H1 (cell line): ENCODE measurements around the gene UHRF2. TPM values are rescaled to one million over a fixed set of nuclear protein-coding genes. Genes with fewer than 3 reads are reported as not detected.

ENCODE experiments used
- CTCF ChIA-PET: fragments of 300-600 bp; sonication (Branson Sonifier 250); formaldehyde crosslinking; loops from one replicate; lab custom pipeline; 2021; ENCODE audit not compliant: partially characterized antibody; lab: Charles Lee
- POLR2A ChIA-PET: fragments of 300-600 bp; sonication (Branson Sonifier 250); formaldehyde crosslinking; loops from one replicate; lab custom pipeline; 2021; ENCODE audit warnings: inconsistent platforms; ENCODE audit not compliant: partially characterized antibody; lab: Charles Lee
- DNase-seq, 2 experiments: peaks; one replicate each; pipeline versions ENCODE4 v3.0.0 to v3.0.0-alpha.2; 2010 to 2022; ENCODE audit warnings: low spot score in 2 of 2, low read depth in 1 of 2, mixed read lengths in 1 of 2
- FAIRE-seq: peaks from 2 replicates; lab custom pipeline; 2011; peaks lifted over from hg19 to GRCh38; lab: Jason Lieb, UNC
- H2AFZ ChIP-seq: 2 replicates; pipeline ENCODE4 v1.8.1; 2012; ENCODE audit warnings: low read length, inconsistent platforms
- H2AK5ac ChIP-seq: 2 replicates; pipeline ENCODE4 v1.6.1; 2013; ENCODE audit warnings: low read depth, low read length
- H2BK120ac ChIP-seq: replicated peaks from 2 replicates; pipeline ENCODE3; 2013; ENCODE audit warnings: low read depth, low read length, inconsistent platforms
- H2BK12ac ChIP-seq: 2 replicates; pipeline ENCODE4 v1.6.1; 2013; ENCODE audit warnings: low read depth, low read length
- H2BK15ac ChIP-seq: 2 replicates; pipeline ENCODE4 v1.6.1; 2013; ENCODE audit warnings: low read length
- H2BK20ac ChIP-seq: 2 replicates; pipeline ENCODE4 v1.6.1; 2013; ENCODE audit warnings: low read length
- H2BK5ac ChIP-seq: 2 replicates; pipeline ENCODE4 v1.6.1; 2013; ENCODE audit warnings: low read depth, low read length
- H3K14ac ChIP-seq: 2 replicates; pipeline ENCODE4 v1.6.1; 2013; ENCODE audit warnings: inconsistent platforms; ENCODE audit not compliant: insufficient read length
- H3K18ac ChIP-seq: 2 replicates; pipeline ENCODE4 v1.6.1; 2013; ENCODE audit warnings: low read length; ENCODE audit errors: extremely low read depth
- H3K23ac ChIP-seq: 2 replicates; pipeline ENCODE4 v1.6.1; 2013; ENCODE audit warnings: inconsistent platforms; ENCODE audit not compliant: insufficient read length
- H3K23me2 ChIP-seq: 2 replicates; pipeline ENCODE4 v1.6.1; 2013; ENCODE audit warnings: low read depth, low read length
- H3K27ac ChIP-seq: 2 replicates; pipeline ENCODE4 v1.6.1; 2011; ENCODE audit warnings: low read depth, low read length, inconsistent platforms
- H3K27me3 ChIP-seq, 4 experiments: replicated peaks in 1 of 4; 1 replicate in 1 of 4; 2 replicates in 3 of 4; pipeline versions ENCODE4 v1.6.1 to v1.8.1; 2011 to 2013; ENCODE audit warnings: low read length in 3 of 4, mild to moderate bottlenecking in 3 of 4, inconsistent platforms in 2 of 4, mixed read lengths in 2 of 4, moderate library complexity in 1 of 4; ENCODE audit not compliant: control insufficient read depth in 3 of 4, insufficient read depth in 3 of 4; ENCODE audit errors: extremely low read depth in 1 of 4
- H3K36me3 ChIP-seq, 4 experiments: 2 replicates each; pipeline versions ENCODE4 v1.6.1 to v1.8.1; 2011 to 2013; ENCODE audit warnings: mild to moderate bottlenecking in 4 of 4, low read length in 3 of 4, moderate library complexity in 2 of 4, control low read depth in 1 of 4, inconsistent platforms in 1 of 4; ENCODE audit not compliant: insufficient read depth in 4 of 4, control insufficient read depth in 2 of 4
- H3K4ac ChIP-seq: replicated peaks from 2 replicates; pipeline ENCODE3; 2013; ENCODE audit warnings: low read length, low read depth, mixed read lengths, inconsistent platforms; ENCODE audit not compliant: insufficient read length
- H3K4me1 ChIP-seq, 4 experiments: replicated peaks in 1 of 4; 1 replicate in 1 of 4; 2 replicates in 3 of 4; pipeline versions ENCODE4 v1.6.1 to v1.8.1; 2011 to 2013; ENCODE audit warnings: low read length in 3 of 4, inconsistent platforms in 2 of 4, mixed read lengths in 1 of 4; ENCODE audit not compliant: insufficient read depth in 4 of 4, control insufficient read depth in 3 of 4
- H3K4me2 ChIP-seq, 2 experiments: 2 replicates each; pipeline versions ENCODE4 v1.6.1 to v1.8.1; 2011 to 2013; ENCODE audit warnings: low read depth in 2 of 2, low read length in 2 of 2, control low read depth in 1 of 2, inconsistent platforms in 1 of 2, mild to moderate bottlenecking in 1 of 2; ENCODE audit not compliant: insufficient read depth in 1 of 2
- H3K4me3 ChIP-seq, 4 experiments: fragments of 200-600, 300-600 bp in 1 of 4; sonication (generic), shearing (Covaris generic), sonication (Bioruptor Twin) in 1 of 4; 2 replicates each; pipeline versions ENCODE4 v1.5.1 to v1.8.1; 2011 to 2016; ENCODE audit warnings: low read length in 4 of 4, low read depth in 3 of 4, control low read depth in 2 of 4, inconsistent platforms in 2 of 4, mild to moderate bottlenecking in 2 of 4, mixed read lengths in 1 of 4, moderate library complexity in 1 of 4; ENCODE audit not compliant: insufficient read depth in 2 of 4; ENCODE audit errors: extremely low read depth in 1 of 4
- H3K56ac ChIP-seq: replicated peaks from 2 replicates; pipeline ENCODE3; 2013; ENCODE audit warnings: low read depth, mild to moderate bottlenecking, mixed read lengths, low read length, inconsistent platforms; ENCODE audit not compliant: insufficient read length
- H3K79me1 ChIP-seq: 2 replicates; pipeline ENCODE4 v1.6.1; 2013; ENCODE audit warnings: low read depth, low read length, control low read depth
- H3K79me2 ChIP-seq, 2 experiments: 2 replicates each; pipeline versions ENCODE4 v1.6.1 to v1.8.1; 2012 to 2013; ENCODE audit warnings: low read length in 2 of 2, mild to moderate bottlenecking in 2 of 2, inconsistent platforms in 1 of 2; ENCODE audit not compliant: insufficient read depth in 2 of 2, control insufficient read depth in 1 of 2
- H3K9ac ChIP-seq, 4 experiments: replicated peaks in 1 of 4; 1 replicate in 1 of 4; 2 replicates in 3 of 4; pipeline versions ENCODE4 v1.6.1 to v1.8.1; 2011 to 2013; ENCODE audit warnings: low read depth in 3 of 4, low read length in 3 of 4, control low read depth in 2 of 4, mild to moderate bottlenecking in 2 of 4, moderate library complexity in 2 of 4, inconsistent platforms in 1 of 4; ENCODE audit errors: extremely low read depth in 1 of 4
- H3K9me3 ChIP-seq, 2 experiments: 2 replicates each; pipeline versions ENCODE4 v1.6.1 to v1.8.1; 2012 to 2013; ENCODE audit warnings: mild to moderate bottlenecking in 2 of 2, moderate library complexity in 2 of 2, control low read depth in 1 of 2, inconsistent platforms in 1 of 2, low read depth in 1 of 2, low read length in 1 of 2, mixed read lengths in 1 of 2; ENCODE audit not compliant: insufficient read depth in 2 of 2
- H4K20me1 ChIP-seq, 2 experiments: replicated peaks in 1 of 2; 2 replicates each; pipeline versions ENCODE3 to v1.8.1; 2011 to 2013; ENCODE audit warnings: inconsistent platforms in 2 of 2, low read length in 2 of 2, mild to moderate bottlenecking in 1 of 2; ENCODE audit not compliant: insufficient read depth in 2 of 2, control insufficient read depth in 1 of 2
- H4K5ac ChIP-seq: 2 replicates; pipeline ENCODE4 v1.6.1; 2013; ENCODE audit warnings: low read length, low read depth, mixed read lengths, inconsistent platforms; ENCODE audit not compliant: insufficient read length
- H4K8ac ChIP-seq: 2 replicates; pipeline ENCODE4 v1.8.0; 2013; ENCODE audit warnings: mild to moderate bottlenecking, moderate library complexity, low read length, inconsistent platforms; ENCODE audit not compliant: insufficient read depth; ENCODE audit errors: extremely low read depth
- H4K91ac ChIP-seq: replicated peaks from 2 replicates; pipeline ENCODE3; 2013; ENCODE audit warnings: low read length, mixed read lengths, inconsistent platforms; ENCODE audit not compliant: insufficient read length
- CTBP2 ChIP-seq: IDR thresholded peaks from 2 replicates; pipeline ENCODE4 v1.7.0; 2011; ENCODE audit warnings: borderline replicate concordance, mild to moderate bottlenecking, moderate library complexity, mixed read lengths, low read length; ENCODE audit not compliant: insufficient read depth, insufficient read length
- HDAC2 ChIP-seq, 2 experiments: fragments of 300-600 bp in 1 of 2; sonication (generic) in 1 of 2; IDR thresholded peaks; 2 replicates each; pipeline ENCODE4 v1.6.1; 2011 to 2012; ENCODE audit warnings: low read depth in 2 of 2, low read length in 2 of 2, mild to moderate bottlenecking in 2 of 2, moderate library complexity in 2 of 2, borderline replicate concordance in 1 of 2, inconsistent platforms in 1 of 2
- polyA plus RNA-seq, 7 experiments: library from polyadenylated mRNA; depleted of rRNA in 3 of 7; stranded (reverse) in 5 of 7; unstranded in 2 of 7; fragments of >200 nt in 5 of 7; fragments of 200-250 nt in 2 of 7; gene quantifications; 1 replicate in 5 of 7; 2 replicates in 1 of 7; 4 replicates in 1 of 7; pipeline versions ENCODE4 v1.2.1 to v1.2.3, GENCODE V29; 2011 to 2013; ENCODE audit warnings: missing spikeins in 2 of 7, mixed read lengths in 2 of 7
- total RNA-seq: library from RNA; stranded (reverse); fragmentation: NEBNext Ultra II Directional; extraction: Animal tissue kit (Norgen Biotek cat#: 25700); gene quantifications from 2 replicates; pipeline ENCODE4 v1.2.1, GENCODE V29; 2021

The UHRF2 gene
- total and polyA plus RNA-seq, 2 of the 8 experiments (the other 6 are each of a cell fraction or from before 2014, with no cell fraction given) = 31.8 to 48.0 TPM

DNA sequence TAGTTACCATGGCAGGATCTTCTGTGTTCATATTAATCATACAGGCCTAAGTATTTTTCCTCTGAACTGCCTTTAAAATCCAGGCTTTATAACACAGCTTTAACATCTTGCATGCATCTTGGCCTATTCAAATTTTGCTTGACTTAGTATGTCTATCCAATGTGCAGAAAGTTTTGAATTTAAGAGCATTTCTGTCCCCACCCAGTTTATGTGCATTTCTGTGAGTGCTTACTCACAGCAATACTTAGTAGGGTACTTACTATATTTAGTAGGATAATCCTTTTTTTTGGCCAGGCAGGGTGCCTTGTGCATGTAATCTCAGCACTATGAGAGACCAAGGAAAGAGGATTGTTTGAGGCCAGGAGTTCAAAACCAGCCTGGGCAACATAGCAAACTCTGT lies 18.0 kb downstream of the UHRF2 start:
- CTCF ChIA-PET = interaction anchor here (0.8 to 1.2 kb wide), 3 partner anchors 37 to 377 kb away, joined by 3 read pairs; no protein-coding TSS in a partner anchor
- H3K18ac ChIP-seq = no peak overlapping the region
- no peak overlapping the region for H3K23ac ChIP-seq
- no peak for DNase-seq
- H2AFZ ChIP-seq = no peak overlapping the region
- H2BK120ac ChIP-seq = no peak overlapping the region
- H2BK15ac ChIP-seq = no peak overlapping the region
- H2BK12ac ChIP-seq = no peak overlapping the region
- no peak overlapping the region for H2AK5ac ChIP-seq
- no peak overlapping the region for H3K4me2 ChIP-seq
- peaks cover 0 to 98% of the 10 kb centered on the region in 2 experiments; a peak in 3 of 4 replicates for H3K79me2 ChIP-seq
- no peak overlapping the region for H3K4ac ChIP-seq
- no peak overlapping the region for H3K4me3 ChIP-seq
- no peak overlapping the region for H4K5ac ChIP-seq
- no peak overlapping the region for H3K9ac ChIP-seq
- no peak overlapping the region for H2BK5ac ChIP-seq
- H3K9me3 ChIP-seq = no peaks in the 10 kb centered on the region
- no peak overlapping the region for H3K27ac ChIP-seq
- peaks cover 9 to 15% of the 10 kb centered on the region in 2 experiments for H4K20me1 ChIP-seq
- no peaks in the 10 kb centered on the region for H3K23me2 ChIP-seq
- no peaks in the 10 kb centered on the region for H3K4me1 ChIP-seq
- POLR2A ChIA-PET = interaction anchor here (1.0 to 1.1 kb wide), 2 partner anchors 18 to 19 kb away, joined by 3 to 5 read pairs; partner anchors contain the start of gene UHRF2
- no peak overlapping the region for H4K91ac ChIP-seq
- TF ChIP-seq HDAC2 (IDR thresholded peaks at IDR 0.05; ENCODE audit: borderline replicate concordance in 1 of 2, low read depth in 2 of 2, low read length in 2 of 2) (no peak), CTBP2 (no peak)
- TF ChIP-seq, all 59 proteins: peak for 0
- FAIRE-seq = no peak
- H4K8ac ChIP-seq = no peak overlapping the region
- no peak overlapping the region for H3K56ac ChIP-seq
- H3K36me3 ChIP-seq = peaks cover 0 to 6% (median 0%) of the 10 kb centered on the region in 4 experiments; a peak in 4 of 8 replicates
- no peak overlapping the region for H2BK20ac ChIP-seq
- H3K27me3 ChIP-seq = no peaks in the 10 kb centered on the region
- peaks cover 6% of the 10 kb centered on the region for H3K79me1 ChIP-seq
- H3K14ac ChIP-seq = no peak overlapping the region
